EL (cell line): ENCODE measurements around the gene MYO6.
"Not testable (repeated sequence)": the region's sequence is repeated elsewhere in the genome, so short reads cannot be mapped to it uniquely, and the experiment has no call there.

Source experiments
- DNase-seq: peaks from one replicate; pipeline ENCODE4 v3.0.0-alpha.2; 2016

The MYO6 gene

GRCh38 chr6:75893776-75894152 lies 144.7 kb downstream of the MYO6 start:
- DNase-seq: no peak

GRCh38 chr6:75896526-75896925 lies 147.5 kb downstream of the MYO6 start:
- peak; percentile 25 for DNase-seq

GRCh38 chr6:75900216-75900615 lies 151.2 kb downstream of the MYO6 start:
- DNase-seq: not testable (repeated sequence)

GRCh38 chr6:75905129-75905528 lies 156.1 kb downstream of the MYO6 start:
- DNase-seq: not testable (repeated sequence)

GRCh38 chr6:75906871-75907270 lies 157.8 kb downstream of the MYO6 start:
- DNase-seq: no peak

GRCh38 chr6:75907444-75907843 lies 158.4 kb downstream of the MYO6 start:
- no peak for DNase-seq

GRCh38 chr6:75913040-75913439 lies 164.0 kb downstream of the MYO6 start:
- no peak for DNase-seq

- DNase-seq: peak; percentile 60
Measured at GRCh38 chr6:75922226-75922625, 173.2 kb downstream of the MYO6 start.

GRCh38 chr6:75926293-75927168 lies 177.5 kb downstream of the MYO6 start:
- DNase-seq: no peak

GRCh38 chr6:75931011-75931680 lies 182.1 kb downstream of the MYO6 start:
- DNase-seq: peak; percentile 12

GRCh38 chr6:75932067-75932466 lies 183.0 kb downstream of the MYO6 start:
- DNase-seq: peak; percentile 24

- DNase-seq: no peak
Measured at GRCh38 chr6:75933387-75933975, 184.4 kb downstream of the MYO6 start.

- DNase-seq: peak; percentile 81
Measured at GRCh38 chr6:75934643-75935472, 185.8 kb downstream of the MYO6 start.

- DNase-seq: no peak
Measured at GRCh38 chr6:75935473-75935793, 186.4 kb downstream of the MYO6 start.

- no peak for DNase-seq
Measured at GRCh38 chr6:75936682-75937081, 187.6 kb downstream of the MYO6 start.

GRCh38 chr6:75937846-75938245 lies 188.8 kb downstream of the MYO6 start:
- DNase-seq: no peak

- no peak for DNase-seq
Measured at GRCh38 chr6:75940564-75940963, 191.5 kb downstream of the MYO6 start.

- DNase-seq: no peak
Measured at GRCh38 chr6:75941509-75941908, 192.5 kb downstream of the MYO6 start.

GRCh38 chr6:75943381-75943780 lies 194.3 kb downstream of the MYO6 start:
- DNase-seq: no peak

- no peak for DNase-seq
Measured at GRCh38 chr6:75946146-75946831, 197.2 kb downstream of the MYO6 start.

GRCh38 chr6:75947935-75948334 lies 198.9 kb downstream of the MYO6 start:
- DNase-seq: no peak

GRCh38 chr6:75952128-75952527 lies 203.1 kb downstream of the MYO6 start:
- DNase-seq: no peak

- DNase-seq: no peak
Measured at GRCh38 chr6:75963569-75963968, 214.5 kb downstream of the MYO6 start.
